Vagina (tissue), 2 donors: ENCODE results near the gene DVL1. TPM values are rescaled to one million over a fixed set of nuclear protein-coding genes. Genes with fewer than 3 reads are reported as not detected.
A peak's percentile ranks its signal among the peaks of the same experiment; 100 is the strongest.

ENCODE experiments used
- DNase-seq, 2 donors: peaks; one replicate each; pipeline ENCODE4 v3.0.0-alpha.2; 2017; ENCODE audit errors: extremely low spot score in 2 of 2
- H3K27ac ChIP-seq: fragments of 200-600 bp; sonication (generic); one replicate; pipeline ENCODE4 v1.5.1; 2019
- H3K27me3 ChIP-seq: fragments of 200-600 bp; sonication (generic); one replicate; pipeline ENCODE4 v1.5.1; 2019
- H3K36me3 ChIP-seq, 2 donors: fragments of 200-600 bp; sonication (generic); one replicate each; pipeline ENCODE4 v1.5.1; 2017 to 2019
- H3K4me1 ChIP-seq: fragments of 200-600 bp; sonication (generic); one replicate; pipeline ENCODE4 v1.5.1; 2019
- H3K4me3 ChIP-seq, 2 donors: fragments of 200-600 bp; sonication (generic); 1 replicate in 1 of 2; 2 replicates in 1 of 2; pipeline ENCODE4 v1.5.1; 2016 to 2019
- H3K9me3 ChIP-seq: fragments of 200-600 bp; sonication (generic); one replicate; pipeline ENCODE4 v1.5.1; 2019
- CTCF ChIP-seq, 3 experiments: fragments of 450-650 bp in 2 of 3; fragments of 200-600 bp in 1 of 3; sonication (generic) in 1 of 3; IDR thresholded peaks; one replicate each; pipeline ENCODE4 v1.5.1; 2017 to 2019; ENCODE audit warnings: antibody characterized with exemption in 3 of 3, mild to moderate bottlenecking in 2 of 3, moderate library complexity in 2 of 3
- POLR2A ChIP-seq, 2 donors: fragments of 450-650 bp; IDR thresholded peaks; one replicate each; pipeline ENCODE4 v1.6.1; 2017; ENCODE audit warnings: antibody characterized with exemption in 2 of 2, mild to moderate bottlenecking in 2 of 2, moderate library complexity in 2 of 2
- POLR2AphosphoS5 ChIP-seq, 2 donors: sonication (generic); formaldehyde crosslinking; IDR thresholded peaks; one replicate each; pipeline ENCODE4 v1.9.0; 2017; ENCODE audit warnings: antibody characterized with exemption in 2 of 2, mild to moderate bottlenecking in 2 of 2, low read depth in 1 of 2; ENCODE audit not compliant: insufficient read depth in 1 of 2
- intact Hi-C: fragments of 100-400 bp; cut with DNase I; formaldehyde crosslinking; loops from one replicate; pipeline ENCODE4 v1.15.1; 2023
- total RNA-seq: library from RNA; depleted of rRNA; stranded (reverse); fragments of >200 nt; gene quantifications from one replicate; pipeline ENCODE4 v1.2.3, GENCODE V29; 2016

Gene DVL1
- total RNA-seq, 1 donor from 2014 or later = 72.4 TPM

DNA sequence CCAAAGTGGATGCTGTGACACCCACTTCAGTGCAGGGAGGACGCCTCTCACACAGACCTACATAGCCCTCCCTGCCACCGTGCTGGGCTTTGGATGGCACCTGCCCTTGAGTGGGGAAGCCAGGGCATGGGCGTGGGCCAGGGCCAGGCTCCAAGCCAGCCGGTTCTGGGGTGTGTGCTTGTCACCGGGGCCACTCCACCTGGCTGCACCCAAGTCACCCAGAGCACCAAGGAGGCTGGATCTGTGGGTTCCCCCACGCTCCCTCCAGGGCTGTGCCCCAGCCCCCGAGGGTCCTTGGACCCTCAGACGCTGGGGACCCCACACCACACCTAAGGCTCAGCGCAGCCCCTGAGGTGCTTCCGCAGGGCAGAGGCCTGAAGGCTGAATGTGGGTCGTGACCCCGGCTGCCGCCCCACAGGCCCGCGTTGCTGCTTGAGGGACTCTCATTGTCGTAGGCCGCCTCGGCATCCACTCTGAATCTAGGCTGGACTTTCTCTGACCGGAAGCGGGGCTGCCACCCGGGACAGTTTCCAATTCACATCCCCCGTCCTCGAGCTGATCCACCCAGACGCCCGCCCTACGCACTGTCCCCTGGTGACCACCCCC is 7.7 kb upstream of the DVL1 start:
- Histone ChIP-seq H3K4me1 (peaks cover 97% of the 10 kb centered on the region), H3K4me3 (peak overlapping the region; percentile 54 to 61), H3K9me3 (no peaks in the 10 kb centered on the region), H3K27me3 (no peaks in the 10 kb centered on the region), H3K36me3 (peaks cover 0 to 8% of the 10 kb centered on the region in 2 donors), H3K27ac (peak overlapping the region; percentile 92)
- no peak for DNase-seq
- intact Hi-C loops = no loop called here
- TF ChIP-seq POLR2AphosphoS5 (IDR thresholded peaks at IDR 0.05; ENCODE audit: insufficient read depth in 1 of 2, low read depth in 1 of 2) (no peak), CTCF (IDR thresholded peaks at IDR 0.05) (no peak), POLR2A (IDR thresholded peaks at IDR 0.05) (no peak)

DNA sequence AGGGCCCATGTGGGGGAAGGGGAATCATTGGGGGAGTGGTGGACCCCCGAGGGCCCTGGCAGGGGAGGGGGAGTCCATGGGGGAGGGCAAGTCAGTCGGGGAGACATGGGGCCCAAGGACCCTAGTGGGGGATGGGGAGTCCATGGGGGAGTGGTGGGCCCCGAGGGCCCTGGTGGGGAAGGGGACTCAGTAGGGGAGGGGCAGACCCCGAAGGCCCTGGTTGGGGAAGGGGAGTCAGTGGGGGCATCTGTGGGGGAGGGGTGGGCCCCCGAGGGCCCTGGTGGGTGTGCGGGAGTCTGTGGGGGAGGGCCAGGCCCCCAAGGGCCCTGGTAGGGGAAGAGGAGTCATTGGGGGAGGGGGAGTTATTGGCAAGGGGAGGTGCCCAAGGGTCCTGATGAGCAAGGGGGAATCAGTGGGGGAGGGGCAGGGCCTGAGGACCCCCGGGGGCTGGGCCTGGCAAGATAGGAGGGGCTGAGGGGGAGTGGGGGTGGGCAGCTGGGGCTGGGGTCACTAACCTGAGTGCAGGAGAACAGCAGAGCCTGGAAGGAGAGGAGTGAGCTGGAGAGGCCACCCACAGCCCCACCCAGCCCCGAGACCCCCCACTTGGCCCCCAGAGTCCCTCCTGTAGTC is 7.1 kb upstream of the DVL1 start:
- intact Hi-C loops = no loop called here
- H3K27ac ChIP-seq = peak overlapping the region; percentile 92
- no peaks in the 10 kb centered on the region for H3K9me3 ChIP-seq
- no peak for DNase-seq
- TF ChIP-seq POLR2AphosphoS5 (IDR thresholded peaks at IDR 0.05; ENCODE audit: insufficient read depth in 1 of 2, low read depth in 1 of 2) (no peak), CTCF (IDR thresholded peaks at IDR 0.05) (no peak), POLR2A (IDR thresholded peaks at IDR 0.05) (no peak)
- no peaks in the 10 kb centered on the region for H3K27me3 ChIP-seq
- peak overlapping the region; percentile 54 to 61 for H3K4me3 ChIP-seq
- H3K36me3 ChIP-seq = peaks cover 0 to 8% of the 10 kb centered on the region in 2 donors
- H3K4me1 ChIP-seq = peaks cover 97% of the 10 kb centered on the region

- no peak for DNase-seq
- peak overlapping the region; percentile 33 to 54 for H3K4me3 ChIP-seq
- peaks cover 0 to 8% of the 10 kb centered on the region in 2 donors for H3K36me3 ChIP-seq
- intact Hi-C loops = no loop called here
- H3K27me3 ChIP-seq = no peaks in the 10 kb centered on the region
- TF ChIP-seq POLR2A (IDR thresholded peaks at IDR 0.05) (no peak), POLR2AphosphoS5 (IDR thresholded peaks at IDR 0.05; ENCODE audit: insufficient read depth in 1 of 2, low read depth in 1 of 2) (no peak), CTCF (IDR thresholded peaks at IDR 0.05) (no peak)
- H3K27ac ChIP-seq = peak overlapping the region; percentile 92
- H3K9me3 ChIP-seq = no peaks in the 10 kb centered on the region
- peaks cover 90% of the 10 kb centered on the region for H3K4me1 ChIP-seq
These were observed 6.2 kb upstream of the DVL1 start for GRCh38 chr1:1355416-1355815.

- H3K27ac ChIP-seq = peak overlapping the region; percentile 92
- H3K9me3 ChIP-seq = no peaks in the 10 kb centered on the region
- TF ChIP-seq CTCF (IDR thresholded peaks at IDR 0.05) (no peak), POLR2A (IDR thresholded peaks at IDR 0.05) (no peak), POLR2AphosphoS5 (IDR thresholded peaks at IDR 0.05; ENCODE audit: insufficient read depth in 1 of 2, low read depth in 1 of 2) (no peak)
- H3K4me3 ChIP-seq = peak overlapping the region; percentile 33 to 54
- peaks cover 81% of the 10 kb centered on the region for H3K4me1 ChIP-seq
- intact Hi-C loops = no loop called here
- DNase-seq = no peak
- no peaks in the 10 kb centered on the region for H3K27me3 ChIP-seq
- peaks cover 0 to 8% of the 10 kb centered on the region in 2 donors for H3K36me3 ChIP-seq
These were observed 5.3 kb upstream of the DVL1 start for GRCh38 chr1:1354271-1355247.
